GM18517 (cell line): ENCODE data around the gene MALL.
"Not testable (repeated sequence)": the region's sequence is repeated elsewhere in the genome, so short reads cannot be mapped to it uniquely, and the experiment has no call there.

Experiments used
- ATAC-seq: cut with Tn5 transposase; IDR thresholded peaks from one replicate; pipeline ENCODE4 v1.9.1; 2021; ENCODE audit warnings: mild to moderate bottlenecking, moderate library complexity; ENCODE audit not compliant: unreplicated experiment

MALL gene

DNA sequence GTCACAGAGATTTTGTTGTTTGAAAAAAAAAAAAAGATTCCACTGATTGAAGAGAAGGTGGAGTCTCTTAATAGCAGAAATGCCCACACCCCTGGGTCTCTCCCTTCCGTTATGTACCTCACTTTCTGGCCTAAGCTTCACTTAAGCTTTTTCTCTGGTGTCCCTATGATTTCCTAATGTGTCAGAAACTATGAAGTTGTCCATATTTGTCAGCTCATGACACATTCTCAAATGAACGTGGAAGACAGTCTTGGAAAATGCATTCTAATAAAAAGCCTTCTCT lies 5.4 kb upstream of the MALL start:
- no peak for ATAC-seq

DNA sequence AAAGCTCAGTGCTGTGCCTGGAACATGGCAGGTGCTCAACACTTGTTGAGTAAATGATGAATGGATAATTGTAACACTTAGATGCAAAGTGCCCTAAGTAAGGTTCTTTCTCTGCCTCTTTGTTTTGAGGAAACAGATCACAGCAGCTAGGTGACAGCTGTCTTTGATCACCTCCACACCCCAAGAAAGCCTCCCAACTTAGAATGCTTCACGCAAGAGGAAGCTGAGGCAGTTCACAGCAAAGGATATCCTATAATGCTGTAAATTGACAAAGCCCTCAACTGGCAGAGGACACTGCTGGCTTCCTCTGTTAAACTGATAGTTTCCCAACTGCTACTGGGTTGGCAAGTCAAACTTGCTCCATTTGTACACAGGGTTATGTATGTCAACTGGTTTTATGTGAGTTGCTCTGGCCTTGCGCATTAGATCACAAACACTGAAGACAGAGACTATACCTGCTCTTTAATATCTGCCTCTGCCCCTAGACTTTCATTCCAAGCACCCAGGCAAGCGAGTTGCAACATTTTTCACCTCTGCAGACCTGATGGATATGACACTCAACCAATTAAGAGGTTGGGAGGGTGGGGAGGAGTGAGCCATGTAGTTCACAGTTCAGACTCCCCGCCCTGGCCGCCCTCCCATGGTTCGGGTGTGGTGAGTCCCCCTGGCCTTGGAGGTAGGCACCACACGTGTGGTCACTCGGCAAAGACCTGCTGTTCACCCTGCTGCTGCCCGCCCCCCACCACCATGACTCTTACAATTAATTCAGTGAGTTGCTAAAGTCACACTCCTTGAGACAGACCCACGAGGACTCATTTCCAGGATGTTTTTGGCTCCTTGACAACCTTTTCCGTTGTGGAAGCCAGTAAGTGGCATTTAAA lies 4.8 kb upstream of the MALL start:
- no peak for ATAC-seq

DNA sequence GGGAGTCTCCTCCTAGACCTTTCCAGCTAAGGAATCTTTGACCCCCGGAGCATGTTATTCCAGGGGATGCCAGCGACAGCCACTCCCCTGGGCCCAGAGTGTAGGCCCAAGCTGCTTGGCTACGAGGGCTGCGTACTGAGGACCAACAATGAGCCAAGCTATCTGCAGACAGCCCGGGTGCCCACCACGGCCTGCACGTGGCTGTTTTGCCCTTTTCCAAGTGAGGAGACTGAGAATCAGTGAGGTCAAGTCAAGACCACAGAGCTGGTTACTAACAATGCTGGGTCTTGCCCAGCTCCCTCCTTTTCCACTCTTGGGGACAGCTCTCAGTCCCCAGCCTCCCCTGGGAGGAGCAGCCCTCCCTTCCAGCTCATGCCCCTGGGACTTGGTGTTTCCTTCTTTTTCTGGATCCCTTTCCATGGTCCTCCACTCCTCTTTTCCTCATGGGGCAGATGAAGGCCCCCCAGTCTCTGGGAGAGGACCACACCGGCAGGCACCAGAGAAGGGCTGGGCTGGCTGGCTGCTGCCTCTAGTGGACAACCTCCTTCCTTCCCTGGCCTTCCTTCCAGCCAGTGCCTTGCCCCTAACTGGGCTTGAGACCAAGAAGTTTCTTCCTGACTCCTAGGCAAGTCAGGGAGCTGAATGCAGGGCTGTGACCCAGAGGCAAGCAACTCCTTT lies 550 bp upstream of the MALL start:
- no peak for ATAC-seq

DNA sequence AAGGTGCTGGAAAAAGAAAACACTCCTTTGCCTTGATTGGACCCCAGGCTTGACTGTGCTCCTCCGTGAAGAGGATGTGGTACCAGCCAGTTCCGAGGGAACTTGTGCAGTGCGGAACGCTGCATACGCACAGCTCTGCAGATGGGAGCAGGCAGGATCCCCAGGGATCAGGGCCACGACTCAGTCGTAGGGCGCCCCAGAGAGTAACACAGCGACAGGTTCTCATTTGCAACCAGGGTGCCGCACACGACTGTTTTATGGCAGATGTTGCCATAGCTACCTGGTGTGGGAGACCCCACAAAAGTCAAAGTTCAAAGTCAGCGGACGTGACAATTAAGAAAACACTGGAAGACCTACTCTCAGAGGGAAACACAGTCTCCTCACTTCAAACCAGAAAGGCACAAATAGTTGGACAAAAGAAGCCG lies 779 bp downstream of the MALL start:
- ATAC-seq, result no peak

DNA sequence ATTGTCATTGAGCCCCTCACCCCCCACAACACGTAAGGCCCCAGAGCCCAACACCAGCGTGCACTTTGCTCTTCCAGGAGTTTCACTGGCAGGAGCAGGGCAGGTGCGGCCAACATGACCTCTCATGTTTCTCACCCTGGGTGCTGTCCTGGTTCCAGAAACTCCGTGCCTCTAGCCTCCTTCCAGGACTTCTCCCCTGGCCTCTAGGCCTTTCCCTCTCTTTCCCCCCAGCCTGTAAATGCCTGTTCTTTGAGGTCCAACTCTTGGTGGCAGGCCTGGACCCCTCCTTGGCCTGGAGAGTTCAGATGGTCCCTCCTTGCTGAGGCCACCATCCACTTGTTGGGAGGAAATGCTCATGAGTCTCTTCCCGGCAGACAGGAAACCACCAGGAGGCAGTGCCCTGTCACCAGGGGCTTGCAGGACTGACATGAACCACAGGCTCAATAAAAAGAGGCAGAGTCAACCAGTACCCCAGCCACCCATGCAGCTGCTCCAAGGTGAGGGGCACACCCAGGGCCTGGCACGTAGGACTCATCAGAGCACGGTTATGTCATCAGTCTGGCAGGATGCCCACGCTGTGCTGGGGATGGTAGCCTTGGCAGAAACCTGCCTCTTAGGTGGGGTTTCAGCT lies 1.5 kb downstream of the MALL start:
- no peak for ATAC-seq

DNA sequence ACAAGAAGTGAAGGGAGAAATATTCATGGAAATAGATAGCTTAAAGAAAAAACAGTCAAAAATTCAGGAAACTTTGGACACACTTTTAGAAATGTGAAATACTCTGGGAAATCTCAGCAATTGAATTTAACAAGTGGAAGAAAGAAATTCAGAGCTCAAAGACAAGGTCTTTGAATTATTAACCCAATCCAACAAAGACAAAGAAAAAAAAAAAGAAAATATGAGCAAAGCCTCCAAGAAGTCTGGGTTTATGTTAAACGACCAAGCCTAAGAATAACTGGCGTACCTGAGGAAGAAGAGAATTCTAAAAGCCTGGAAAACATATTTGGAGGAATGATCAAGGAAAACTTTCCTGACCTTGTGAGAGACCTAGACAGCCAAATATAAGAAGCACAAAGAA lies 7.3 kb downstream of the MALL start:
- ATAC-seq, result not testable (repeated sequence)

DNA sequence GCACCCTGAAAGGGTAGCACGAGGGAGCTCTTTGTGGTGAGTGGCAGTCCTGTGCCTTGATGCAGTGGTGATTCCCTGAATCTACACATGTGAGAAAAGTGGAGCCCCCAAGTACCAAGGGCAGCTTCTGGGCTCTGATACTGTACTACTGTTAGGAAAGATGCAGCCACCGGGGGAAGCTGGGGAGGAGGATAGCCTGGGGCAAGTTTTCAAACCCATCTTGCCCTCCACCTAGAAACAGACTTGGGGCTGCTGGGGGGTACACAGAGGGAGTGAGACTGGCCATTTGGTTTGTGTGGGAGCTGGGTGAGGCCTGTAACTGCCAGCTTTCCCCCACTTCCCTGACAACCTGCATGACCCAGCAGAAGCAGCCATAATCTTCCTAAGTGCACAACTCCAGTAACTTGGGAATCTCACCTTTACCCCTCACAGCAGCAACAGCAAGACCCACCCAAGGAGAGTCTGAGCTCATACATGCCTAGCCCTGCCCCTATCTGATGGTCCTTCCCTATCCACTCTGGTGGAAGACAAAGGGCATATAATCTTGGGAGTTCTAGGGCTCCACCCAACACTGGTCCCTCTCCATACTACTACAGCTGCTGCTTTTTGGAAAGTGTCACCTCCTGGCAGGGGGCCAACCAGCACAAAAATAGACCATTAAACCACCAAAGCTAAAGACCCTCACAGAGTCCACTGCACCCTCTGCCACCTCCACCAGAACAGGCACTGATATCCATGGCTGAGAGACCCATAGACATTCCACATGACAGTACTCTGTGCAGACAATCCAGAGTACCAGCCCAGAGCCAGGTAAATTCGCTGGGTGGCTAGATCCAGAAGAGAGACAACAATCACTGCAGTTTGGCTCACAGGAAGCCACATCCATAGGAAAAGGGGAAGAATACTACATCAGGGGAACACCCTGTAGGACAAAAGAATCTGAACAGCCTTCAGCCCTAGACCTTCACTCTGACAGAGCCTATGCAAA lies 8.2 kb downstream of the MALL start:
- ATAC-seq, result no peak

DNA sequence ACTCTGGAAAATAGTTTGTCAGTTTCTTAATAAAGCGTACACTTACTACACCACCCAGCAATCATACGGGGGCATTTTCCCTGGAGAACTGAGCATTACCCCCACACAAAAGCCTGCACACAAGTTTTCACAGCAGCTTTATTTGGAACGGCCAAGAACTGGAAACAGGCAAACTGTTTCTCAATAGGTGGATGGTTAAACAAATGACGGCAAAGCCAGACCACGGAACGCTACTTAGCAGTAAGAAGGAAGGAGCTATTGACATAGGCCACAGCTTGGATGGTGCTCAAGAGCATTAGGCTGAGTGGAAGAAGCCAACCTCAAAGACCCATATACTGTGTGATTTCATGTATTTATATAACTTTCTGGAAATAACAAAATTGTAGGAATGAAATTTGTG lies 9.0 kb downstream of the MALL start:
- ATAC-seq, result no peak

DNA sequence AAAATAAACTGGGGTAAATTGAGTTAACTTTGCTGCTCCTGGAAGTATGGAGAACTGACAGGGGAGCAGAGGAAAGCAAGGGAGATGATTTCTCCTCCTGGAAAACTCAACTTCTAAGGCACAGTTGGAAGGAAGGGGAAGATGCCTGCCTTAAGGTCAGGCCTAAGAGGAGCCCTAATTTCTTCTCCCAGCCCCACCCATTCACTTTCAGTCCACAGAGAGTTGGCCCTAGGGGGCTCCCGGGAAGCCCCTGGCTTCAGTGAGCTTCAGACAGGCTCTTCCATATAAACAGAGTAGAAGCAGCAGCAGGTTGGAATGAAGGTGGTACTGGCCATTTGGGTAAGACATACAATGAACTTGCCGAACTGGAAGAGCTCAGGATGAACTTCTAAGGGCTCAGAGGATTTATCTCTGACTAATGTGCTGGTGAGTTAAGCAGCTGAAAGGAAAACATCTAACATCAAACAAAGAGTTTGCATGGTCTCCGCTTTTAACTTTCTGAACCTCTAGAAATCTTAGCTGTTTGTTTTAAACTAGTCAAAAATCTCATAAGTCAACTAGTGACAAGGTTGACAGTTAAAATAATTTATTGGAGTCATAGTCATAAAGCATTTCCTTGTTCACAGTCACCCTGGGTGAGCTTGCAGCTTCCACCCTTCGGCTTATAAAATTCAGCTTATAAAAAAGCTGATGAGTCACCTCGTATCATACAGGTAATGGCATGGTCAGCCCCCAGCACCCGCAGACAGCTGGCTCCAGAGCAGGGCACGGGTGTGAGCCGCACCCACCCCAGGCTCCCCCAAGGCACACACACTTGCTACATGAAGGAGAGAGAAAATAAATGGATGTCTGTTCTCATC lies 9.8 kb downstream of the MALL start:
- ATAC-seq, result no peak

DNA sequence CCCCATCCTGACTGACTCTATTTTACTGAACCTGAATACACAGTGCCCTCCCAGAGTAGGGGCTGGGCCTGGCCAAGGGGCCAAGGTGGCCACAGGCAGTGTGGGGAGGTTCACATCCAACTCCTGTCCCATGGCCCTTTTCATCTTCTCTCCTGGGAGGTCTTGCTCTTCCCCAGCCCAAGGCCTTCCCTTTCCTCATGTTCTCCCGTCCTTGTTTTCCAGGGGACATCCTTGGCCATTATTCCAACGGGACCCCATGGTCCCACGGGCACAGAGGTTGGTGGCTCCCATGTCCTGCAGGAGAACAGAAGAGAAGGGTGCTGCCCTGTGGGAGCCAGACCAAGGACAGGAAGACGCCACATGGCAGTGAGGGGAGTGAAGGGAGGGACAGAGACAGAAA lies 10.4 kb downstream of the MALL start:
- no peak for ATAC-seq

DNA sequence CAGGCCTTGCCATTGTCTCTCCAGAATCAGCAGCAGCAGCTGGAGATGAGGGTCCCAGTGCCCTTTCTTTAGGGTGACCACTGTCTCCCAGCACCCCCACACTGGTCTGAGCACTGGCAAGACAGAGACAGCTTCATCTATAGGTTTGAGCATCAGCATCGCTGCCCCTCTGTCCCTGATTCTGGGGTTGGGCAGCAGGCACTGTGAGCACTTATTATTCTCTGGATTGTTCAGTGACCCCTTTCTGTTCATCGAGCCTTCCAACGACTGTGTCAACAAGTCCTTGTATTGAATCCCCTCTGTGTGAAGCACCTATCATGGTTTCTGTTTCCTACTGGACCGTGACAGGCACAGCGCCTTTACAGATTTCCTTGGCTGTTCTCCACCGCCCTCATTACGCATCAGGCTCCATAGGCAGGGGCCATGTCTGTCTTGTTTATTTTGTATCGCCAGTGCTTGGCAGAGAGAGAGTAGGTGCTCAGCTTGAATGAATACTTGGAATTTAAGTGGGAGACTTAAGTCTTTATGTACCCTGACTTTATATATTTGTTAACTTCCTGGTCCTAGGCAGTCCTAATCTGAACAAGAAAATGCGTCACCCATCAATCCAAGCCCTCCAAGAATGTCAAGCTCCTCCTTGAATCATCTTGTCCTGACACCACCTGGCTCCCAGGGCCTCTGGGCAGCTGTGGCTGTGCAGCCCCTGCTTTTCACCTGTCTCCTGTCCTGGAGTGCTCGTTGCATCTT lies 11.4 kb downstream of the MALL start:
- no peak for ATAC-seq

DNA sequence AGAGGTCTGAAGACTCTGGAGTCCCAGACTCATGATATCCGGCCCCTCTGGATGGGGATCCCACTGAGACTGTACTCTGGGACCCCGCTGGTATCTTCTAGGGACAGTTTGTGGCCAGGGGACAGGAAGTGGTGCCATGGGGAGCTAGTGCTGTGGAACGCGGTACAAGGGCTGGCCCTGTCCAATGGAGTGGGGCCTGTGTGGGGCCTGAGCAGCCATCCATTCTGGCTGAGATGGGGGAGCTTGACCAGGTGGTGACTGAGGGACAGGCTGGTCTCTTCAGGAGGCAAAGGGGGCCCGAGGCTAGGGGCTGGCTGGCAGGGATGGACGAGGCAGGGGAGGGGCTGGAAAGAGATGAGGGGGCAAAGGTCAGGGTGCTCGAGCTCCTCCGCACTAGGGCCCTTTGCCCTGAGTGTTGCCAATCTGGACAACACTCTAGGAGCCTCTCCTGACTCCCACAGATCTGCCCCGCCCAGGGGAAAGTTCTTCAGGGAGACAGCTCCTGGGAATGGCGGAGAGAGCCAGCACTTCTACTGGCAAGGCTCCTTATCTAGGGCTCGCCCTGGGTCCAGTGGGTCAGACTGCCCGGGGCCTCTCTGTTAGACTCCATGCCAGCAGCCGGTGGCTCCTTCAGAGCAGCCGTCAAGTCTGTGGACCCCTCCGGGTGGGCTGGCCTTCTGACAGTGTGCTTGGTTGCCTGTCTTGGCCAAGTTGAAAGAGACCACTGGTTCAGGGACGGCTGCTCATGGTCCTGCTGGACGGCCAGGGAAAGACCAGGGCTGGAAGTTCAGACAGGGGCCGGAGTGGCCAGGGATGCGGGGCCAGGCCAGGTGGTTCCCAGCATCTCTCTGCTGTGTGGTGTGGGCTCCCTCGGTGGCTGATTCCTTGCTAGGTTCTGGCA lies 12.3 kb downstream of the MALL start:
- ATAC-seq, result no peak

DNA sequence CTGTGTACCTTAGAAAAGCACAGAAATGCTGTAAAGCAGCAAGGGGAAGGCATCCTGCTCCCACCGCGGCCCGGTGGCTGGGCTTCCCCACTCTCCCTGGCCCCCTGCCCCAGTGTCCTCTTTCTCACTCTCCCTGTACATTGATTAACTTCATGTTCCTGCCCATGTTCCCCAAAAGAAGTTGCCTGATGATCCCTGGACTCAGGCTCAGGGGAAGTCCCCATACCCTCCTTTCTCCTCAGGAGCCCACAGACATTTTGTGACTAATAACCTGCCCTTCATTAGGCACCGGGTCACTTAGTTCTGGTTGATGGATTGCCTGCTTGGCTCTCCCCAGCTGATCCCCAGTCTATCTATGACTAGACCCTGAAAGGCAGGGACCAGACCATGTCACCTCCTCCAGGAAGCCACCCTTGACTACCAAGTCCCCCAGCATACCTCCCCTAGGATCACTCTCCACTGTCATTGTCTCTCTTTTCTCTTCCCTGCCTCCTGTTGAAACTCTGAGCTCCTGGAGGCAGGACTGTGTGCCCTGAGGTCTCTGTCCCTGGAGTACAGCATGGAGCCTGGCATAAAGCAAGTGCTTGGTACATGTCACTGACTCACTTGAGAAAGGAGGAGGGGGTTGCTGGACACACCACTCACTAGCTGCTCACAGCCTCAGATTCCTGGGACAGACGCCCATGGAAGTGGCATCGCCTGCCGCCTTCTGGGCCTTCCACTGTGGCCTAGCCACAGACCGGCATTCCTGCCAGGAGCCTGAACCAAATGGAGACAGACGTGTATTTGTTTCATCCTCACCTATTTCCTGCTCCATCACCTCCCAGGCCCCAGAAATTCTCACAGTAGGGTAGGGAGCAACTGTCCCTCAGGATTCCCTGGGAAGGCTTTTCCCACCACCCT lies 13.5 kb downstream of the MALL start:
- no peak for ATAC-seq

DNA sequence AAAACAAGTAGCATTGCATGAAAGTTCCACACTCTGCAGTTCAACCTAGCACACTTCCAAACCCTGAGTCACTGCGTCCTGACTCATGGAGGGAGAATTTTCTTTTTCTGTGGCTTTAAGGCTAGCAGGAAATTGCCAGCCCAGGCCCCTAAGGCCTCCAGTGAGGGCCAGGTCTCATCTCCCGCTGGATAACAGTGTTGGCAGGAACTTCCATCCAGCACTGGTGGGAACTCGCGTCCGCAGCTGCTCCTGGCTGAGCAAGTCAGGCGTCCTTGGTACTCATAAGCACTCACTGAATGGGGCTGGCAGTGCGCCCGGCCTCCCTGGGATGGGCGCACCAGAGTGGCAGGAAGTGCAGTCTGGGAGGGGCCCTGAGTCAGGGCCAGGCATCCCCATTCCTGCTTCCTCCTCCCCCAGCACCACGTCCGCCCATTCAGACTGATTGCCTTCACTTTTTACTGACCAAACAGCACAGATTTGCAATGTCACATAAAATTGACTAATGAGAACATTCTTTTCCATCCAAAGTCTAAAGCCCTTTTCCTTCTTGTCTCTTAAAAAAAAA lies 14.3 kb downstream of the MALL start:
- ATAC-seq, result no peak

DNA sequence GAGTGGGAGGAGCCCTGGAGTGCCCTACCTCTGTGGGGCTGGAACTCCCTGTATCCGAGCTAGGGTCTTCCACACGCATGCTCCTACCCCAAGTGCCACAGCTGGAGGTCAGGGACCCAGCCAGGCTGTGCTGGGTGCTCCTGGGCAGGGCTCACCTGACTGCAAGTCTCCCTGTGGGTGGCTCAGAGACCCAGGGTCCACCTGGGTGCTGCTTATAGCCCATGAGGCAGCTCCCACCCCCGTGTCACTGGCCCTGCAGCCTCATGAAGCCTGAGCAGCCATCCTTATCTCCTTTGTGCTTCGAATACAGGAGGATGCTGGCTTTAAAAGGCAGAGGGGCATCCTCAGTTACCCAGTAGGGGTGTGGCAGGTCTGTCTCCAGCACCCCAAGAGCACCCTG lies 14.7 kb downstream of the MALL start:
- ATAC-seq, result not testable (repeated sequence)

DNA sequence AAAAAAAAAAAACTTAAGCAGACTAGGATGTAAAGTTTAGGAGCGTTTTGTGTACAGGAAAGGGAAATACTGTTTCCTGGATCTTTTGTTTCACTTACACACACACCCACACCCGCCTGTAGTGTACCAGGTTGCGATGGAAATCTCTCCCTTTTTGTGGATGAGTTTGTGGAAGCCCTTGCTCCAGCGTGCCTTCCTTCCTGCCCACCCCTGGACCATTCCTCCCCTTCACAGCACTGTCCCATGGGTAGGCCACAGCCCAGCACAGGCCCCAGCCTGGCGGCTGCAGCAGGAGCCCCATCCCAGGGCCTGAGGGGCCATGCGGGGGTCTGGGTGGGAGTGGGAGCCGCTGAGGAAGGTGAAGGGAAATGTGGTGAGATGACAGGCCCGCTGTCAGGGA lies 15.1 kb downstream of the MALL start:
- no peak for ATAC-seq
